Osteoblast (primary cell): ENCODE data around the gene CDKAL1. TPM values are rescaled to one million over a fixed set of nuclear protein-coding genes. Genes with fewer than 3 reads are reported as not detected.

ENCODE experiments used
- DNase-seq: peaks from one replicate; pipeline ENCODE4 v3.0.0; 2011; ENCODE audit warnings: low spot score, mixed read lengths; ENCODE audit not compliant: insufficient read length; ENCODE audit errors: missing footprints
- H2AFZ ChIP-seq: 2 replicates; pipeline ENCODE4 v1.6.0; 2011; ENCODE audit warnings: mild to moderate bottlenecking, low read length
- H3K27ac ChIP-seq: 2 replicates; pipeline ENCODE4 v1.5.1; 2011; ENCODE audit warnings: mild to moderate bottlenecking, low read depth, low read length, moderate library complexity
- H3K27me3 ChIP-seq: 2 replicates; pipeline ENCODE4 v1.6.0; 2012; ENCODE audit warnings: mild to moderate bottlenecking, control low read depth, inconsistent platforms, low read length, moderate library complexity; ENCODE audit not compliant: insufficient read depth
- H3K36me3 ChIP-seq: 2 replicates; pipeline ENCODE4 v1.5.1; 2011; ENCODE audit warnings: mild to moderate bottlenecking, low read length, control low read depth, moderate library complexity; ENCODE audit not compliant: insufficient read depth
- H3K4me1 ChIP-seq: 2 replicates; pipeline ENCODE4 v1.5.1; 2011; ENCODE audit warnings: mild to moderate bottlenecking, low read length, control low read depth, moderate library complexity; ENCODE audit not compliant: insufficient read depth
- H3K4me2 ChIP-seq: 2 replicates; pipeline ENCODE4 v1.6.0; 2011; ENCODE audit warnings: mild to moderate bottlenecking, low read length; ENCODE audit not compliant: insufficient read depth
- H3K4me3 ChIP-seq: fragments of 200-600 bp; sonication (generic); 3 replicates; pipeline ENCODE4 v1.5.1; 2012; ENCODE audit warnings: mild to moderate bottlenecking, low read length, inconsistent platforms; ENCODE audit not compliant: insufficient read depth
- H3K79me2 ChIP-seq: 2 replicates; pipeline ENCODE4 v1.6.0; 2012; ENCODE audit warnings: mild to moderate bottlenecking, low read length, control low read depth, inconsistent platforms; ENCODE audit not compliant: insufficient read depth
- H3K9me3 ChIP-seq: 2 replicates; pipeline ENCODE4 v1.5.1; 2011; ENCODE audit warnings: low read depth, low read length, control low read depth
- H4K20me1 ChIP-seq: 2 replicates; pipeline ENCODE4 v1.6.0; 2012; ENCODE audit warnings: mild to moderate bottlenecking, low read length, control low read depth; ENCODE audit not compliant: insufficient read depth
- CTCF ChIP-seq: IDR thresholded peaks from 2 replicates; pipeline ENCODE4 v1.5.1; 2011; ENCODE audit warnings: mild to moderate bottlenecking, low read depth, low read length, moderate library complexity; ENCODE audit errors: extremely low read depth
- total RNA-seq: library from RNA; depleted of rRNA; stranded (reverse); fragments of >200 nt; gene quantifications from 2 replicates; pipeline ENCODE4 v1.2.3, GENCODE V29; 2012

CDKAL1 gene
- total RNA-seq, 1 donor = 18.5 TPM

DNA sequence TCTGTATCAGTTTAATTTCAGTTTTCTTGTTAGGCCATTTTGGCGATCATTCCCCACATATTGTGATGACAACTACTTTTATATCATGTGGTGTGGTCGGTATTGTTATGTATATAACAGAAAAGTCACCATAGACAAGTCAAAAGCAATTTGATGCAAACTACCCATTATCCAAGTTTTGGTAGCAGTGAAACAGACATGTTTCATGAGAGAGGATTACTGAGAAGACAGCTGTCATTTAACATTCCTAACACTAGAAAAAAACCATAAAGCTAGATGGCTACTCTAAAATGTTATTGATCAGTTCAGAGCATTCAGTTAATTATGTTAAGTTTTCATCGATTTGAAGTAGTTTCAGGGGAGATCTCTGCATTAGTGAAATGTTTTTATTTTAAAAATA is 597.1 kb downstream of the CDKAL1 start:
- no peak for TF ChIP-seq CTCF
- H3K4me1 ChIP-seq = no peaks in the 10 kb centered on the region
- H3K27ac ChIP-seq = no peak overlapping the region
- H3K27me3 ChIP-seq = no peaks in the 10 kb centered on the region
- no peak overlapping the region for H3K4me3 ChIP-seq
- no peaks in the 10 kb centered on the region for H3K9me3 ChIP-seq
- H3K4me2 ChIP-seq = no peak overlapping the region
- no peaks in the 10 kb centered on the region for H3K79me2 ChIP-seq
- no peak for DNase-seq
- no peak overlapping the region for H2AFZ ChIP-seq
- H4K20me1 ChIP-seq = no peaks in the 10 kb centered on the region
- no peaks in the 10 kb centered on the region for H3K36me3 ChIP-seq

- Histone ChIP-seq H4K20me1 (no peaks in the 10 kb centered on the region), H3K27ac (no peak overlapping the region), H3K4me1 (no peaks in the 10 kb centered on the region), H2AFZ (no peak overlapping the region), H3K9me3 (no peaks in the 10 kb centered on the region), H3K36me3 (no peaks in the 10 kb centered on the region), H3K79me2 (no peaks in the 10 kb centered on the region), H3K27me3 (no peaks in the 10 kb centered on the region), H3K4me2 (no peak overlapping the region), H3K4me3 (no peak overlapping the region)
- DNase-seq = no peak
- no peak for TF ChIP-seq CTCF
These were observed 598.2 kb downstream of the CDKAL1 start for GRCh38 chr6:21132446-21132845.

DNA sequence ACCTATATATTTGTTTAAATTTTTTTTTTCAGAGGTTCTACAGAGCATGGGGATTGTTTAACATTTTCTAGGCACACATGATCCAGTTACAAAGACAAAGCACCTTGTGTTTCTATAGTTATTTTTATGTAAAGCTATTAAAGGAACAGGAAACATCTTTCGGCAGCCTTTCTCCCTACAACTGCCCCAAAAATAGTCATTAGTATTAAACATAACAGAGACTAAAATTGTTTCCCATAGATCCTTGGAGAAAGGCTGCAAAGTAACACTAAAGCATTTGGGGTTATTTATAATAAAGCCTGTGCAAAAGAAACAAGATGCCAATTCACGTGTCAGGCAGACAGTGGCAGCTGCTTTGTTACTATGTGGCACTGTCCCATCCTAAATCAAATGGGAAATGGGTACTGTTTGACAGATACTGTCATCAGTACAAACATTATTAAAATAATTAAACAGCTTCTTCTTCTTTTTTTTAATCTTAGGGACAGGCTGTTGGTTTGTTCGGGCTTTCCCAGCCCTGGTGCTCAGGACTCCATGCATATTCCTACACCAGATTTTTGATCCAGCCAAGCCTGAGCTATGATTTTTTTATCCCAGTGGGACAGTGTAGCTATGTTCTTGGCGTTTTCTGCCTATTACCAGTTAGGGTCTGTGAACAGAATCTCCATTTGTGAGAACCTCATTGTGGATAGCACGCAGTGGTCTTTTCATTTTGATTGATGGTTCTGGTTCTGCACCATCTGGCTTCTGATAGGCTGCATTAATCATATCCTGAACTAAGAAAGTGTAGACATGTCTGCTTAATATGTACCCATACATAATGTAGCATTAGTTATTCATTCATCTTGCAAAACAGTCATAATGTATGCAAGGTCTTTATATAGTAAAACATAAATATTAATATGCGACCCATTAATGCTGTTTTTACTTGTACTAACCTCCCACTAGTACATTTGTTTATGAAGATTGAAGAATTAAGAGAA is 598.9 kb downstream of the CDKAL1 start:
- H3K36me3 ChIP-seq = no peaks in the 10 kb centered on the region
- no peak for TF ChIP-seq CTCF
- no peak overlapping the region for H2AFZ ChIP-seq
- no peak for DNase-seq
- H3K4me2 ChIP-seq = no peak overlapping the region
- no peaks in the 10 kb centered on the region for H4K20me1 ChIP-seq
- H3K4me3 ChIP-seq = no peak overlapping the region
- H3K27ac ChIP-seq = no peak overlapping the region
- no peaks in the 10 kb centered on the region for H3K9me3 ChIP-seq
- no peaks in the 10 kb centered on the region for H3K27me3 ChIP-seq
- peaks cover 4% of the 10 kb centered on the region for H3K4me1 ChIP-seq
- no peaks in the 10 kb centered on the region for H3K79me2 ChIP-seq

DNA sequence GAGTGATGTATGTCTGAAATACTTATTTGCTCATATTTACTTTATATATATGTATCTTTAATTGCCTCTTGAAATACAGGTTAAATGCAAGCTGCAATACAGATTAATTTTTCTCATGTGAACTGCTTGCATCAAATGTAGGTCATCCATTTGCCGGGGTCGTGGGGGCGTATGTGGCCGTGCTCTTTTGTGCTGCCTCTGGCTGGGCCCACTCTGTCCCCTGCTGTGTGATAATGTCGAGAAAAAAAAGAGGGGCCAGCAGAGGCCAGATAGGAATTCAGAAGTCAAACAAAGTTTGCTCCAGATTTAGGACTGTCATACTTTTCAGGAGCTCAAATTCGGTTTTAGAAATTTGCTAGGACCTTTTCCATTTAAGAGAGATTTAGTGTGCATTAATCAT is 599.6 kb downstream of the CDKAL1 start:
- H3K27ac ChIP-seq = no peak overlapping the region
- no peak for DNase-seq
- H3K79me2 ChIP-seq = no peaks in the 10 kb centered on the region
- H3K36me3 ChIP-seq = no peaks in the 10 kb centered on the region
- peaks cover 5% of the 10 kb centered on the region for H3K4me1 ChIP-seq
- H3K4me3 ChIP-seq = no peak overlapping the region
- TF ChIP-seq CTCF = no peak
- H4K20me1 ChIP-seq = no peaks in the 10 kb centered on the region
- H3K9me3 ChIP-seq = no peaks in the 10 kb centered on the region
- H3K27me3 ChIP-seq = no peaks in the 10 kb centered on the region
- no peak overlapping the region for H2AFZ ChIP-seq
- H3K4me2 ChIP-seq = no peak overlapping the region
